ENCODE data around the gene ZBTB4. TPM values are rescaled to one million over a fixed set of nuclear protein-coding genes. Genes with fewer than 3 reads are reported as not detected.

The ZBTB4 gene
- total RNA-seq, 1 experiment from 2014 or later: 17.1 TPM

- H4K20me1 ChIP-seq (ENCODE audit: insufficient read depth): peaks cover 3% of the 10 kb centered on the region; the same call in 1 of the 2 replicates
- peaks cover 71 to 83% of the 10 kb centered on the region in 2 experiments for H3K36me3 ChIP-seq (ENCODE audit: control insufficient read depth in 1 of 2, insufficient read depth in 2 of 2, low read length in 2 of 2)
- POLR2A ChIA-PET: no interaction called here
Observed at GRCh38 chr17:7499161-7499560, 19.7 kb upstream of the ZBTB4 start.

DNA sequence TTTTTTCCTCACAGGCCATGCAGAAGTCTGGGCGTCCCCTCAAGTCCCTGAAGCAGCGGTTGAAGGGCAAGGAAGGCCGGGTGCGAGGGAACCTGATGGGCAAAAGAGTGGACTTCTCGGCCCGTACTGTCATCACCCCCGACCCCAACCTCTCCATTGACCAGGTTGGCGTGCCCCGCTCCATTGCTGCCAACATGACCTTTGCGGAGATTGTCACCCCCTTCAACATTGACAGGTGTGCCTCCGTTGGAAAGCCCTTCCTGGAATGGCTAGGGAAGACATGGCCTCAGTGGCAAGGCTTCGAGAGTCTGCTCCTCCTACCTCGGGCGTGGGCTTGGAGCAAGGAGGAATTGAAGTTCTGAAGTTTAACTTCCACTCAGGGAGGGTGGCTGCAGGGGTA, 18.2 kb upstream of the ZBTB4 start:
- intact Hi-C loops (cut with micrococcal nuclease): no loop called here
- ATAC-seq: no peak
- no peaks in the 10 kb centered on the region for H3K9me2 ChIP-seq (ENCODE audit: insufficient read depth)
- H3K79me2 ChIP-seq (ENCODE audit: insufficient read depth, low read length): peaks cover 84% of the 10 kb centered on the region
- no peaks in the 10 kb centered on the region for H3K4me1 ChIP-seq (ENCODE audit: control insufficient read depth in 1 of 2, insufficient read depth in 2 of 2, low read length in 2 of 2)
- no peak overlapping the region for H3K4me3 ChIP-seq (replicated peaks in 1 of 2; ENCODE audit: low read depth in 1 of 2, low read length in 2 of 2)
- no TSS peak for BruUV-seq (replicated peaks)
- ChIA-PET POLR2A (no interaction called here), CTCF (no interaction called here), RAD21 (ENCODE audit: low non-redundant PET in 1 of 2, low total read pairs in 2 of 2, uncharacterized antibody in 2 of 2, unreplicated experiment in 2 of 2) (no interaction called here)
- no peaks in the 10 kb centered on the region for H3K9me3 ChIP-seq (ENCODE audit: control insufficient read depth in 1 of 2, insufficient read depth in 1 of 2, low read depth in 1 of 2, low read length in 2 of 2)
- no peak overlapping the region for H3K4me2 ChIP-seq (ENCODE audit: low read length)
- no peak overlapping the region for H2AFZ ChIP-seq (ENCODE audit: low read depth, low read length, poor library complexity, severe bottlenecking)
- H3K9ac ChIP-seq (ENCODE audit: low read length): no peak overlapping the region
- peaks cover 66 to 80% of the 10 kb centered on the region in 2 experiments for H3K36me3 ChIP-seq (ENCODE audit: control insufficient read depth in 1 of 2, insufficient read depth in 2 of 2, low read length in 2 of 2)
- no peaks in the 10 kb centered on the region for H3K27me3 ChIP-seq (ENCODE audit: insufficient read depth, low read length)
- H3K27ac ChIP-seq (ENCODE audit: low read depth, low read length): no peak overlapping the region
- no peak for DNase-seq (ENCODE audit: low read depth, low spot score)
- peaks cover 8% of the 10 kb centered on the region; the same call in 1 of the 2 replicates for H4K20me1 ChIP-seq (ENCODE audit: insufficient read depth)
- TF ChIP-seq TCF7L2 (IDR thresholded peaks at IDR 0.05; ENCODE audit: borderline replicate concordance, extremely low read depth, insufficient read depth, insufficient read length) (no peak), CBX3 (IDR thresholded peaks at IDR 0.05; ENCODE audit: low read depth) (no peak), SP1 (IDR thresholded peaks at IDR 0.05; ENCODE audit: low read depth) (no peak), JUND (IDR thresholded peaks at IDR 0.05) (no peak), ATF3 (IDR thresholded peaks at IDR 0.05) (no peak), REST (IDR thresholded peaks at IDR 0.05; ENCODE audit: low read depth) (no peak), POLR2A (IDR thresholded peaks at IDR 0.05; ENCODE audit: borderline replicate concordance, extremely low read depth, insufficient read depth, insufficient read length) (no peak), MAX (IDR thresholded peaks at IDR 0.05) (no peak), ELF1 (IDR thresholded peaks at IDR 0.05; ENCODE audit: borderline replicate concordance, low read depth) (no peak)
- TF ChIP-seq, protein P1, sequence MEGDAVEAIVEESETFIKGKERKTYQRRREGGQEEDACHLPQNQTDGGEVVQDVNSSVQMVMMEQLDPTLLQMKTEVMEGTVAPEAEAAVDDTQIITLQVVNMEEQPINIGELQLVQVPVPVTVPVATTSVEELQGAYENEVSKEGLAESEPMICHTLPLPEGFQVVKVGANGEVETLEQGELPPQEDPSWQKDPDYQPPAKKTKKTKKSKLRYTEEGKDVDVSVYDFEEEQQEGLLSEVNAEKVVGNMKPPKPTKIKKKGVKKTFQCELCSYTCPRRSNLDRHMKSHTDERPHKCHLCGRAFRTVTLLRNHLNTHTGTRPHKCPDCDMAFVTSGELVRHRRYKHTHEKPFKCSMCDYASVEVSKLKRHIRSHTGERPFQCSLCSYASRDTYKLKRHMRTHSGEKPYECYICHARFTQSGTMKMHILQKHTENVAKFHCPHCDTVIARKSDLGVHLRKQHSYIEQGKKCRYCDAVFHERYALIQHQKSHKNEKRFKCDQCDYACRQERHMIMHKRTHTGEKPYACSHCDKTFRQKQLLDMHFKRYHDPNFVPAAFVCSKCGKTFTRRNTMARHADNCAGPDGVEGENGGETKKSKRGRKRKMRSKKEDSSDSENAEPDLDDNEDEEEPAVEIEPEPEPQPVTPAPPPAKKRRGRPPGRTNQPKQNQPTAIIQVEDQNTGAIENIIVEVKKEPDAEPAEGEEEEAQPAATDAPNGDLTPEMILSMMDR (IDR thresholded peaks at IDR 0.05 in 2 of 3, conservative IDR thresholded peaks at IDR 0.05 in 1 of 3; ENCODE audit: borderline replicate concordance in 1 of 3, insufficient read depth in 1 of 3, low read depth in 2 of 3, low read length in 2 of 3): no peak

More at GRCh38 chr17:7499161-7499560, 19.7 kb upstream of the ZBTB4 start:
- BruUV-seq (replicated peaks): no TSS peak
- no peak for ATAC-seq
- no peaks in the 10 kb centered on the region for H3K9me2 ChIP-seq (ENCODE audit: insufficient read depth)
- intact Hi-C loops (cut with micrococcal nuclease): no loop called here
- H3K4me2 ChIP-seq (ENCODE audit: low read length): no peak overlapping the region
- H3K27ac ChIP-seq (ENCODE audit: low read depth, low read length): no peak overlapping the region
- RAD21 ChIA-PET (ENCODE audit: low non-redundant PET in 1 of 2, low total read pairs in 2 of 2, uncharacterized antibody in 2 of 2, unreplicated experiment in 2 of 2): no interaction called here
- H3K79me2 ChIP-seq (ENCODE audit: insufficient read depth, low read length): peaks cover 81% of the 10 kb centered on the region
- no peaks in the 10 kb centered on the region for H3K27me3 ChIP-seq (ENCODE audit: insufficient read depth, low read length)
- H3K4me1 ChIP-seq (ENCODE audit: control insufficient read depth in 1 of 2, insufficient read depth in 2 of 2, low read length in 2 of 2): no peaks in the 10 kb centered on the region
- no peaks in the 10 kb centered on the region for H3K9me3 ChIP-seq (ENCODE audit: control insufficient read depth in 1 of 2, insufficient read depth in 1 of 2, low read depth in 1 of 2, low read length in 2 of 2)
- H2AFZ ChIP-seq (ENCODE audit: low read depth, low read length, poor library complexity, severe bottlenecking): no peak overlapping the region
- DNase-seq (ENCODE audit: low read depth, low spot score): no peak
- H3K9ac ChIP-seq (ENCODE audit: low read length): no peak overlapping the region
- CTCF ChIA-PET: no interaction called here
- TF ChIP-seq CEBPB (IDR thresholded peaks at IDR 0.05; ENCODE audit: low read depth) (no peak), RAD21 (IDR thresholded peaks at IDR 0.05; ENCODE audit: low read depth) (no peak), POLR2A (IDR thresholded peaks at IDR 0.05; ENCODE audit: borderline replicate concordance, extremely low read depth, insufficient read depth, insufficient read length) (no peak), POLR2AphosphoS5 (IDR thresholded peaks at IDR 0.05; ENCODE audit: low read depth, low read length) (no peak), MAX (IDR thresholded peaks at IDR 0.05) (no peak), ZFX (IDR thresholded peaks at IDR 0.05) (no peak), EGR1 (IDR thresholded peaks at IDR 0.05; ENCODE audit: low read depth) (no peak), ZNF274 (IDR thresholded peaks at IDR 0.05; ENCODE audit: low read depth, low read length) (no peak)
- H3K4me3 ChIP-seq (replicated peaks in 1 of 2; ENCODE audit: low read depth in 1 of 2, low read length in 2 of 2): no peak overlapping the region

Measured in HCT116 (cell line).